IPS-20b (cell line): Measurements from ENCODE around the gene OR1N1.
"Not testable (repeated sequence)": the region's sequence is repeated elsewhere in the genome, so short reads cannot be mapped to it uniquely, and the experiment has no call there.

Experiments
- H3K27ac ChIP-seq: one replicate; pipeline ENCODE4 v1.5.1; 2013; ENCODE audit warnings: low read length
- H3K27me3 ChIP-seq: 2 replicates; pipeline ENCODE4 v1.6.1; 2013; ENCODE audit warnings: mild to moderate bottlenecking, low read length, inconsistent platforms; ENCODE audit not compliant: insufficient read depth
- H3K36me3 ChIP-seq: 2 replicates; pipeline ENCODE4 v1.6.1; 2013; ENCODE audit warnings: low read depth, mild to moderate bottlenecking, inconsistent platforms, low read length, moderate library complexity; ENCODE audit not compliant: insufficient read depth
- H3K4me1 ChIP-seq: 2 replicates; pipeline ENCODE4 v1.6.1; 2013; ENCODE audit warnings: mild to moderate bottlenecking, control low read depth, inconsistent platforms, low read length, moderate library complexity; ENCODE audit not compliant: insufficient read depth
- H3K4me3 ChIP-seq: 2 replicates; pipeline ENCODE4 v1.5.1; 2013; ENCODE audit warnings: mild to moderate bottlenecking, low read length, inconsistent platforms
- H3K9ac ChIP-seq: 2 replicates; pipeline ENCODE4 v1.6.1; 2013; ENCODE audit warnings: low read depth, mild to moderate bottlenecking, inconsistent platforms, low read length, moderate library complexity
- H3K9me3 ChIP-seq: 2 replicates; pipeline ENCODE4 v1.6.1; 2013; ENCODE audit warnings: mild to moderate bottlenecking, low read depth, low read length, inconsistent platforms; ENCODE audit not compliant: insufficient read depth

The OR1N1 gene

GRCh38 chr9:122527193-122527592, at the start of gene OR1N1:
Gene OR1N1, minus strand, starts transcription at chr9:122527293. Its CDS starts 0 bp downstream, at chr9:122527293.
- H3K27ac ChIP-seq, result no peak within 1 kb of the TSS
- H3K9ac ChIP-seq, result no peak within 1 kb of the TSS
- H3K36me3 ChIP-seq, result no peaks in the 10 kb centered on the region
- H3K4me1 ChIP-seq, result no peaks in the 10 kb centered on the region
- no peak within 1 kb of the TSS for H3K4me3 ChIP-seq
- H3K27me3 ChIP-seq, result no peaks in the 10 kb centered on the region; the same call in 1 of the 2 replicates
- H3K9me3 ChIP-seq, result peaks cover 70% of the 10 kb centered on the region

GRCh38 chr9:122572456-122572855, 45.4 kb upstream of the OR1N1 start:
- Histone ChIP-seq H3K4me1 (no peaks in the 10 kb centered on the region), H3K9ac (no peak overlapping the region)

GRCh38 chr9:122567901-122568300, 40.8 kb upstream of the OR1N1 start:
- Histone ChIP-seq H3K27me3 (no peaks in the 10 kb centered on the region), H3K4me3 (no peak overlapping the region), H3K27ac (no peak overlapping the region), H3K36me3 (no peaks in the 10 kb centered on the region), H3K9ac (no peak overlapping the region), H3K4me1 (no peaks in the 10 kb centered on the region), H3K9me3 (peaks cover 82% of the 10 kb centered on the region)

More at GRCh38 chr9:122572456-122572855, 45.4 kb upstream of the OR1N1 start:
- Histone ChIP-seq H3K27me3 (no peaks in the 10 kb centered on the region), H3K27ac (no peak overlapping the region), H3K9me3 (peaks cover 85% of the 10 kb centered on the region), H3K4me3 (no peak overlapping the region), H3K36me3 (no peaks in the 10 kb centered on the region)

GRCh38 chr9:122562134-122562760, 35.2 kb upstream of the OR1N1 start:
- Histone ChIP-seq H3K27ac (no peak overlapping the region), H3K9me3 (peaks cover 77% of the 10 kb centered on the region), H3K9ac (no peak overlapping the region), H3K27me3 (no peaks in the 10 kb centered on the region), H3K4me3 (no peak overlapping the region), H3K36me3 (no peaks in the 10 kb centered on the region), H3K4me1 (no peaks in the 10 kb centered on the region)

GRCh38 chr9:122561446-122561845, 34.4 kb upstream of the OR1N1 start:
- no peaks in the 10 kb centered on the region for H3K27me3 ChIP-seq
- no peak overlapping the region for H3K27ac ChIP-seq
- H3K36me3 ChIP-seq, result no peaks in the 10 kb centered on the region
- no peak overlapping the region for H3K9ac ChIP-seq
- H3K4me1 ChIP-seq, result no peaks in the 10 kb centered on the region
- H3K9me3 ChIP-seq, result peaks cover 80% of the 10 kb centered on the region
- no peak overlapping the region for H3K4me3 ChIP-seq

- Histone ChIP-seq H3K4me3 (no peak within 1 kb of the TSS), H3K9me3 (peaks cover 85% of the 10 kb centered on the region), H3K9ac (no peak within 1 kb of the TSS), H3K36me3 (no peaks in the 10 kb centered on the region), H3K27ac (no peak within 1 kb of the TSS), H3K27me3 (no peaks in the 10 kb centered on the region), H3K4me1 (no peaks in the 10 kb centered on the region)
Measured at GRCh38 chr9:122552812-122553211, 25.7 kb upstream of the OR1N1 start, which contains the start of gene OR1N2. Gene OR1N2, plus strand, starts transcription at chr9:122553112. Its CDS starts 100 bp downstream, at chr9:122553212.

GRCh38 chr9:122551371-122551770, 24.3 kb upstream of the OR1N1 start:
- Histone ChIP-seq H3K27me3 (no peaks in the 10 kb centered on the region), H3K27ac (no peak overlapping the region), H3K4me1 (no peaks in the 10 kb centered on the region), H3K9me3 (peaks cover 83% of the 10 kb centered on the region), H3K9ac (no peak overlapping the region), H3K36me3 (no peaks in the 10 kb centered on the region), H3K4me3 (no peak overlapping the region)

GRCh38 chr9:122546196-122546595, 19.1 kb upstream of the OR1N1 start:
- Histone ChIP-seq H3K36me3 (no peaks in the 10 kb centered on the region), H3K9ac (no peak overlapping the region), H3K27me3 (no peaks in the 10 kb centered on the region), H3K4me1 (no peaks in the 10 kb centered on the region), H3K4me3 (no peak overlapping the region), H3K9me3 (peaks cover 81% of the 10 kb centered on the region), H3K27ac (no peak overlapping the region)

GRCh38 chr9:122538757-122539156, 11.7 kb upstream of the OR1N1 start:
- Histone ChIP-seq H3K4me1 (no peaks in the 10 kb centered on the region), H3K9me3 (peaks cover 42% of the 10 kb centered on the region), H3K27me3 (no peaks in the 10 kb centered on the region)

GRCh38 chr9:122537066-122537465, 10.0 kb upstream of the OR1N1 start:
- peaks cover 29% of the 10 kb centered on the region for H3K9me3 ChIP-seq
- H3K27me3 ChIP-seq, H3K9ac ChIP-seq, H3K4me1 ChIP-seq, H3K36me3 ChIP-seq, H3K27ac ChIP-seq, H3K4me3 ChIP-seq: not testable (repeated sequence)

More at GRCh38 chr9:122538757-122539156, 11.7 kb upstream of the OR1N1 start:
- Histone ChIP-seq H3K27ac (no peak overlapping the region), H3K36me3 (no peaks in the 10 kb centered on the region), H3K9ac (no peak overlapping the region), H3K4me3 (no peak overlapping the region)

GRCh38 chr9:122536134-122536533, 9.0 kb upstream of the OR1N1 start:
- Histone ChIP-seq H3K4me1 (no peaks in the 10 kb centered on the region), H3K9ac (no peak overlapping the region), H3K4me3 (no peak overlapping the region), H3K27me3 (no peaks in the 10 kb centered on the region), H3K36me3 (no peaks in the 10 kb centered on the region), H3K9me3 (peaks cover 21% of the 10 kb centered on the region), H3K27ac (no peak overlapping the region)

GRCh38 chr9:122531157-122531556, 4.1 kb upstream of the OR1N1 start:
- not testable (repeated sequence) for H3K27me3 ChIP-seq, H3K4me3 ChIP-seq, H3K36me3 ChIP-seq, H3K9ac ChIP-seq, H3K27ac ChIP-seq, H3K4me1 ChIP-seq
- peaks cover 42% of the 10 kb centered on the region; the same call in 1 of the 2 replicates for H3K9me3 ChIP-seq
